ENCODE measurements around the gene MLYCD. TPM values are rescaled to one million over a fixed set of nuclear protein-coding genes. Genes with fewer than 3 reads are reported as not detected.

MLYCD gene
- total and polyA plus RNA-seq, 4 donors, result 3.7 to 24.4 (median 7.5) TPM

- Histone ChIP-seq H3K9ac (ENCODE audit: low read depth in 1 of 2, low read length in 2 of 2) (no peak overlapping the region), H3K9me3 (ENCODE audit: control insufficient read depth in 4 of 4, low read length in 3 of 4) (no peaks in the 10 kb centered on the region), H3K4me3 (ENCODE audit: low read depth in 1 of 3, low read length in 3 of 3) (no peak overlapping the region), H3K27ac (ENCODE audit: low read depth in 1 of 2, low read length in 2 of 2) (no peak overlapping the region), H3K27me3 (ENCODE audit: control insufficient read depth in 4 of 4, insufficient read depth in 4 of 4, low read length in 3 of 4) (no peaks in the 10 kb centered on the region), H3K36me3 (ENCODE audit: control insufficient read depth in 4 of 4, insufficient read depth in 3 of 4, low read depth in 1 of 4, low read length in 3 of 4) (peaks cover 0 to 2% (median 0%) of the 10 kb centered on the region in 4 donors), H3K4me1 (ENCODE audit: control insufficient read depth in 4 of 4, insufficient read depth in 4 of 4, low read length in 3 of 4) (peaks cover 0 to 7% (median 1%) of the 10 kb centered on the region in 4 donors)
- DNase-seq (ENCODE audit: low spot score), result no peak
- TF ChIP-seq FOXA1 (IDR thresholded peaks at IDR 0.05) (no peak), RAD21 (IDR thresholded peaks at IDR 0.05) (peak in 1 of 2 donors; percentile 41), HNF4G (IDR thresholded peaks at IDR 0.05) (peak; percentile 39), EGR1 (IDR thresholded peaks at IDR 0.05; ENCODE audit: low read depth in 2 of 2) (no peak), SP1 (IDR thresholded peaks at IDR 0.05) (peak; percentile 54), HNF4A (conservative IDR thresholded peaks at IDR 0.05) (peak; percentile 80 to 83)
- 41% methylated on average over 27 of the region's 27 CpGs for WGBS
Observed at GRCh38 chr16:83971165-83972130, 72.5 kb downstream of the MLYCD start.

GRCh38 chr16:83972256-83973008 lies 73.5 kb downstream of the MLYCD start:
- H3K9me3 ChIP-seq (ENCODE audit: control insufficient read depth in 4 of 4, low read length in 3 of 4), result no peaks in the 10 kb centered on the region
- TF ChIP-seq YY1 (IDR thresholded peaks at IDR 0.05), result no peak
- no peak for TF ChIP-seq ZBTB33 (IDR thresholded peaks at IDR 0.05)
- TF ChIP-seq RAD21 (IDR thresholded peaks at IDR 0.05), result no peak
- no peak for TF ChIP-seq EGR1 (IDR thresholded peaks at IDR 0.05; ENCODE audit: low read depth in 2 of 2)
- TF ChIP-seq GABPA (IDR thresholded peaks at IDR 0.05 in 1 of 2, conservative IDR thresholded peaks at IDR 0.05 in 1 of 2), result no peak
- TF ChIP-seq REST (IDR thresholded peaks at IDR 0.05), result no peak
- no peak for TF ChIP-seq CTCF (IDR thresholded peaks at IDR 0.05; ENCODE audit: low read depth, low read length, missing input control)
- TF ChIP-seq JUND (IDR thresholded peaks at IDR 0.05), result no peak
- TF ChIP-seq HNF4G (IDR thresholded peaks at IDR 0.05), result no peak
- no peak for TF ChIP-seq FOXA2 (IDR thresholded peaks at IDR 0.05)
- no peak for TF ChIP-seq RXRA (IDR thresholded peaks at IDR 0.05)
- no peak for TF ChIP-seq ATF3 (IDR thresholded peaks at IDR 0.05)
- no peak for TF ChIP-seq NR2F2 (IDR thresholded peaks at IDR 0.05)
- H3K4me1 ChIP-seq (ENCODE audit: control insufficient read depth in 4 of 4, insufficient read depth in 4 of 4, low read length in 3 of 4), result peaks cover 0 to 7% (median 1%) of the 10 kb centered on the region in 4 donors
- H3K27me3 ChIP-seq (ENCODE audit: control insufficient read depth in 4 of 4, insufficient read depth in 4 of 4, low read length in 3 of 4), result no peaks in the 10 kb centered on the region
- no peak for DNase-seq (ENCODE audit: low spot score)
- peaks cover 0 to 2% (median 0%) of the 10 kb centered on the region in 4 donors for H3K36me3 ChIP-seq (ENCODE audit: control insufficient read depth in 4 of 4, insufficient read depth in 3 of 4, low read depth in 1 of 4, low read length in 3 of 4)
- H3K4me3 ChIP-seq (ENCODE audit: low read depth in 1 of 3, low read length in 3 of 3), result no peak overlapping the region
- 89% methylated on average over 19 of the region's 19 CpGs for WGBS
- no peak overlapping the region for H3K27ac ChIP-seq (ENCODE audit: low read depth in 1 of 2, low read length in 2 of 2)
- H3K9ac ChIP-seq (ENCODE audit: low read depth in 1 of 2, low read length in 2 of 2), result no peak overlapping the region

Measured in liver (tissue), 9 donors.